ENCODE data around the gene TPD52L1.

TPD52L1 gene

DNA sequence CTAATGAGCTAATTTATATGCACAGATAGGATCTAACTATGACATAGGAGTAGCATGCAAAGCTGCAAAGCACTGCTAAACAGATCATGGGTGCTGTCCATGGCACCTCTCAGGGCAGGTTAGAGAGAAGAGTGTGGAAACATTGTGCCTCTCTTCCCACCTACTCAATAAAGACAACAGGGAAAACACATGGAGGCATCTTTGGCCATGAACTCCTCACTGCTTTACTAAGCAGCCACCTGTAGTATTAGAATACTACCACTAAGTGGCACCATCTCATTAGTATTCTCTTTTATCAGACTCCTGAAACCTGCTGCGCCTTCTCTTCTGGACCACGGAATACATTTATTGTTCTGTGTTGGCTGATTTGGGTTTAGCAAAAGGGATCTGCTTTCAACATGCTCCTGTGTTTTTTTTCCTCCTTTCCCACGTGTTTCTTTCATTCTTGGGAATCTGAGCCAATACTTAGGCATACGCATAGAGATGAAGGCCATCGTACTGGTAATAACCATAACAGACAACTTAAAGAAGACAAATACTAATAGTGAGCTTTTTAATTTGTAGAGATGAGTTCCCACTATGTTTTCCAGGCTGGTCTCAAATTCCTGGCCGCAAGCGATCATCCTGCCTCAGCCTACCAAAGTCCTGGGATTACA, 157.5 kb downstream of the TPD52L1 start:
- DNase-seq: peak; percentile 31

DNA sequence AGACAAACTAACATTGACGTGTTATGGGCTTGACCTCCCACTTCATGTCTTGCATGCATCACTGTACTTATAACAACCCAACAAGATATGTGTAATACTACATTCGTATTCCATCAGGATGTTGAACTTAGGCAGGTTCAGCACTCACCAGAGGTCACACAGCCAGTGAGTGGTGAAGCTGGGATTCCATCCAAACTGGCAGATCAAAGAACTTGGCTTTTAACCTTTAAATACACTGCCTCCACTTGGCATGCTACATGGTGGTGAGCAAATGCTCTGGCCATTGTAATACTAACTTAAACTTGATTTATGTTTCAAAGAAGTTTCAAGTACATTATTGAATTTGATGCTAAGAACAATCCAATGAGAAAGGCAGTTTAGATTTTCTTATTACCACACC, 158.9 kb downstream of the TPD52L1 start:
- no peak for DNase-seq

DNA sequence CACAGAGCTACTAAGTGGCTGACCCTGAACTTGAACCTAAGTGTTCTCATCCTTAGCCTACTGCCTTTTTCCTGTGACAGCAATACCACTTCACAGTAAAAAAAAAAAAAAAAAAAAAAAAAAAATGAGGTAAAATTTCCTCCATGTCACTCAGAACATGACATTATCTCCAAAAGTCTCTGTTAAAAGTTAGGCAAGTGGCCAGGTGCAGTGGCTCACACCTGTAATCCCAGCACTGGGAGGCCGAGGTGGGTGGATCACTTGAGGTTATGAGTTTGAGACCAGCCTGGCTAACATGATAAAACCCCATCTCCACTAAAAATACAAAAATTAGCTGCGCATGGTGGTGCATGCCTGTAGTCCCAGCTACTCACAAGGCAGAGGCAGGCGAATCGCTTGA, 159.4 kb downstream of the TPD52L1 start:
- no peak for DNase-seq
